HS-5 (cell line): ENCODE results near the gene PRKAA2.
A peak's percentile ranks its signal among the peaks of the same experiment; 100 is the strongest.

Experiments
- DNase-seq: peaks from one replicate; pipeline ENCODE4 v3.0.0-alpha.2; 2012; ENCODE audit warnings: low read depth

The PRKAA2 gene

DNA sequence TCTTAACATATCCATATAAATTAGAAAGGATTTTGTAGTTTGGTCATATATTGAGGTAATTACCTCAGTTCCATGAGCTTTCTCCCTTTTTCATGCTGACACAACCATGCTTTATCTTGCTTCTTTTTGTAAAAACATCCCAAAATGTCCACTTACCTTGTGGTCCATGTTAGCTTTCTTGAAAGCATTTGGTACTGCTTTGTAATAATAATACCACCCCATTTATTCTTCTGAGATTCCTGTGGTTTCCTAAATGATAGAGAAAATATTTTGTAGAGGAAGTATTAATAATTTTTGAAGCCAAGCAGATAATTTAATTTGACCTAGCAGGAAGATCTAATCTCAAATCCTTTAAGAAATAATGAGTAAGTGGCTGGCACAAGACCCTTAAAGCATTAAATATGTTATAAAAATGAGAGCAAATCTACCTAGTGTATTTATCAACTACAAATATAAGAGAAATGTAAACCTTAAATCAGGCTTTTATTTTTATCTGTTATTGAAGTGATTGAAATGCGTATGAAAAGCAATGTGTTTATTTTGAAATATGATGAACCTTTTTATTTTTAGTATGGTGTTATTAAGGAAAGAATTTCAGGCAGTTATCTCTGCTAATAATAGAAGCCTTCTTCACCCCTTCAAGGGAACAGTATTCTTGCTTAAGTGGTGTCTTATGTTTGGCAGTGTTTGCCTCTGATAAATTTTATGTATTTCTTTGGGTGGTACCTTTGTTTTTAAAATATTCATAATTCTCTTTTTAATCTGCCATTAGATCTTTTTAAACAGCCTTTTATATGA lies 9.2 kb downstream of the PRKAA2 start:
- DNase-seq = no peak

DNA sequence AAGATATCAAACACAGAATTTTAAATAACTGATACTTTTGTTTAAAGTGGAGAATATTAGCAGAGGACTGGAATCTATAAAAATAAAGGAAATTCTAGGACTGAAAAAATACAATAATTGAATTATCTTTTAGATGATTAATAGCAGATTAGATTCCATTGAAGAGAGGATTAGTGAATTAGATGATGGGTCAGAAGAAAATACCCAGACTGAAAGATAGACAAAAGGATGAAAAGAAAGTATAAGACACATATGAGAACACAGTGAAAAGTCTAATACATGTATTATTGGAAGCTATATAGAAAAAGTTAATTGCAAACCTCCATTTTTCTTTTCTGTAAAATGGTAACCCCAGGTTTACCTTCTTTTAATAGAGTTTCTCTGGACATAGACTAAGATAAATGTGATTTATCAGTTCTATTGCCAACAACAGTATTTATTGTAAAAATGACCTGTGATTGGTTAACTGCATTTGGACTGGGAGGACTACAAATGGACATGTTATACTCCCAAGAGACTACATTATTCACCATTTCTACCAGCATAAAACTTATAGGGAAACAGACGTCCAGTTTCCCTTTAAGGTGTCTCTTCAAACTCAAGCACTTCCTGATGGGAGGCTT lies 11.0 kb downstream of the PRKAA2 start:
- no peak for DNase-seq

DNA sequence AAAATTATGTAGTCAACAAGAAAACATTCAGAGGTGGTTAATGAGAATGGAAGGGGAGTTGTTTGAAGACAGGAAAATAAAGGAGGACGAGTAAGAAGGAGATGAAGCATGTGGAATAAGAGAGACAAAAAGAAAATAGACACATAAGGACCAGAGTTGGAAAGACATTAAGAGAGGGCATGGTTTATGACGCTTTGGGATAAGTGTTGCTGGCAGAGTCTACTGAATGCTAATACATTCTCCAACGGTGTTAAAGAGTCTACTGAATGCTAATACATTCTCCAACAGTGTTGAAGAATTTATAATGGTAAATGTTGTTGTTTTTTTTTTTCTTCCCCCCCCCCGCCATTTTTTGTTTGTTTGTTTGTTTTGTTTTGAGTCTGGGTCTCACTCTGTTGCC lies 13.1 kb downstream of the PRKAA2 start:
- no peak for DNase-seq

DNA sequence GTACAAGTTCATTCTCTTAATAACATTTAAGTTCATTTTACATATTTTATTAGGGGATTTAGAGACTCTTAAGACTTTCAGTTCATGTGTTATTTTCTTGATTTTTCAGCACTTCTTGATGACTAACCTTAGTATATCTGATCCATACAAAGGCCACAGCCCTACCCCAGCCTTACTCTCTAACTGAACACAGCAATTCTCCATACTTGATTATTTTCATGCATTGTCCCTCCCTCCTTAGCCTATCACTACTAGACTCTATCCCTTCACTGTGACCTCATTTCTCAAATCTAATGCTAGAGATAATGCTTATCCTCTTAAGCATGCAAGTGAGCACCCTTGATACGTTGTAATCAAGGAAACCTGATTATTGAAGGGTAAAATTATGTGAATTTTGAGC lies 15.2 kb downstream of the PRKAA2 start:
- no peak for DNase-seq

DNA sequence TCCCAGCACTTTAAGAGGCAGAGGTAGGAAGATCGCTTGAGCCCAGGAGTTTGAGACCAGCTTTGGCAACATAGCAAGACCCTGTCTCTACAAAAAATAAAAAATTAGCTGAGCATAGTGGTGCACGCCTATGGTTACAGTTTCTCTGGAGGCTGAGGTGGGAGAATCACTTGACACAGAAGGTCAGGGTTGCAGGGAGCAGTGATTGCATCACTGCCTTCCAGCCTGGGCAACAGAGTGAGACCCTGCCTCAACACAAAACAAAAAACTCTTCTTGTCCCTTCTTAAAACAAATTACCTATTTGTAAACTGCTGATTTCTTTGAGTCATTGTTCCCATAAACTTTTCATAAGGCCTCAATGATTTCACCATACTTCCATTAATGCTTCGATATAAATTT lies 18.7 kb downstream of the PRKAA2 start:
- no peak for DNase-seq

DNA sequence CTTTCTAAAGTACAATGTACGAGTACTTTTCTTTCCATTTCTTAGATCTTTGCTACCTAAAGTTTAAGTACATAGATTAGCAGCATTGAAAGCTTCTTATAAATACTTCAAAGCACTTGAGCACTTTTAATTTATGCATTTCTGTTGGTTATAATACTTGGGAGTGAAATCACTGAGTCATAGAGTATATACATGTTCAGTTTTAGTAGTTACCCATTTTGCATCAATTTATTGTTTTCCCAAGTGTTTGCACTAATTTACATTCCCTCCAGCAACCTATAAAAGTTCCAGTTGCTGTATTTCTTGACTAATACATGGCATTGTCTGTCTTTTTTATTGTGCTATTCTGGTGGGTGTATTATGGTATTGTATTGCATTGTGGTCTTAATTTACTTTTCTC lies 20.3 kb downstream of the PRKAA2 start:
- DNase-seq = no peak

DNA sequence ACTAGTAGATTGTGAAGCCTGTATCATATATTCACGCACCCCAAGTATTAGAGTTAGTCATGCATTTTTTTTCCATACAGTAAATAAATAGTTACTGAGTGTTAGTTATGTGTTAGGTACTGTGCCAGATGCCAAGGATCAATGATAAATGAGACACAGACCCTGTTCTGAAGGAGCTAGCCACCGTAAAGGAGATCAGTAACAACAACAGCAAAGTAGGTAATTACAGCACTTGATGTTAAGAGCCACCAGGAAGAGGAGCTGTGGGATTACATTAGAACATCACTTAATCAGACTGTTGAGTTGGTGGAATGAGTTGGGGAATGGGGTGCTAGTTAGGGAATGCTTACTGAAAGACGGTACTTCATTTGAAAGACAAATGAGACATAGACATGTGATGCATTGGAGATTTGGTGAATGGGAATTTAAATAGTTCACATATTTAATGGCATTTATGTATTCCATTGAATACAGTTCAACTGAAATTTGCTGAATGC lies 21.0 kb downstream of the PRKAA2 start:
- DNase-seq = no peak

DNA sequence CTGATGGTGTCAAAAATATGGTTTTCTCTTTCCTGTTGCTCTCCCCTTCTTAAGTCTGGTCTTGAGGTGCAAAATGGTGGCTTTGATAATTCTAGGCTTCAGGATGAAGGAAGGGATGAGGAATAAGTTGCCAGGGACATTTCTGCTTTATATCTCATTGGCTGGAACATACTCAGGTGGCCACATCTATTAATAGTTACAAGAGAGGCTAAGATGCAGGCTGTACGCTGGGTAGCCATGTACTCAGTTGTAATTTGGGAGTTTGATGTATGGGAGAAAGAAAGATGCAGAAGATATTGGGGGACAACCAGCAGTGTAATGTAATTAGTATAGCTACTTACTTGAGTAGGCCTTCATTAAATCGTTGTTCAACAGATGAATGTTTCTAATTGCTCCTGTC lies 25.2 kb downstream of the PRKAA2 start:
- DNase-seq = no peak

DNA sequence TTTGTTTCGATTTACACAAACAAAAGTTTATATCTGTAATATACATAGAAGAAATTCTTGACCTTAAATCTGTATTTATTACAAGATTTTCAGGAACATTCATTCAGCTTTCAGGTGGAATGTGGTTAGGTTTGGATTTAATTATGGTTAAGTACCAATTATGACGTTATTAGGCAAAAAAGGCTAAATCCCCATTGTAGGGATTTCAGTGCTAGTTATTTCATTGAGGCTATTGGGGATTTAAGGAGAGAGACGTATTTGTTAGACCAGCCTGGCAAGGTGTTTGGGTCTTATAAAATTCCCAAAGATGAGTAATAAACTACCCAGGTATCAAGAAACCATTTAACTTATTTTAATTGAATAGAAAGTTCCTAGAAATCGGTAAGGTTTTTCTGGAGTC lies 26.0 kb downstream of the PRKAA2 start:
- no peak for DNase-seq

DNA sequence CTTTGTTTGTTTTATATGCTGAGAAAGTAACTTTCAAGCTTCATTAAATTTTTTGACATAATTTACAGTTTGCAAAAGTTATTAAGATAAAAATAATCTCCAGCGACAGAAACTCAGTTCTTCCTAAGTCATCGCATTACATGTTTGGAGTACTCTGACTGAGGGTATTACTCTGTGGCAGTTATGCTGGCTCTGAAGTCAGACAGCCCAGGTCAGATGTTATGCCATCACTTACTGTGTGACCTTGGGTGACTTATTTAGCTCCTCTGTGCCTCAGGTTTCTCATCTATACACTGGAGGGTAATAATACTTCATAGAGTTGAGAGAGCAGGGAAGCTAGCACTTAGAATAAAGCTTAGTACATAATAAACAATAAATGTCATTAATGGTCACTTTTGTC lies 26.4 kb downstream of the PRKAA2 start:
- DNase-seq = no peak

DNA sequence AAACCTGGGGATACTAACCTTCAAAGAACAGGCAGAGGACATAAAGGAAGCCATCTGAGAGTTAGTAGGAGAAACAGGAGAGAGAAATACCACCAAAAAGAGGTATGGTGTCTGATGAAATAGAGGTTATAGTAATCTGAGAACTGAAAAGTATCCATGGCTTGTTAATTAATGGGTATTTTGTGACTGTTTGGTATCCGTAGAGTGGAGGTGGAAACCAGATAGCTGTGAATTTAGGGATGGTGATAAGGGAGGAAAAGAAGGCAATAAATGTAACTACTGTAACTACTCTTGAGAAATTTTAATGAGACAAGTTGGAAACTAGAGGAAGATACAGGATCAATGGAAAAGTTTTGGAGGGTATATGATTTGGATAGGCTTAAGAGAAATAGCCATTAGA lies 27.5 kb downstream of the PRKAA2 start:
- DNase-seq = no peak

DNA sequence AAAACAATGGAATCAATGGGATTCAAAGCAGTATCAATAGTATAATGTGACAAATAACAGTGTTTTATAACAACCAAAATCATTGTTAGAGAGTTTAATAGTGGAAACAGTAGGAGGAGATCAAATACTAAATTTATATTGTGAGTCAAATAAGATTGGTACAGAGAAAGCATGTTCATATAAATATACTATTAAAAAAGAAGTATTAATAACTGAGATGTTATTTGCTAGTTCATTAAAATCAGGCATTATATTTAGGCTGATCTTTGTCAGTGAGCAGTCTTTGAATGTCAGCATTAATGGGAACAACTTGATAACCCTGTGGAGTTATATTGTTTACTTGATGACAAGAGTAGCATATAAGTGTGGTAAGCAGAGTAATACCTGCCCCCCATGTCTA lies 30.6 kb downstream of the PRKAA2 start:
- no peak for DNase-seq

DNA sequence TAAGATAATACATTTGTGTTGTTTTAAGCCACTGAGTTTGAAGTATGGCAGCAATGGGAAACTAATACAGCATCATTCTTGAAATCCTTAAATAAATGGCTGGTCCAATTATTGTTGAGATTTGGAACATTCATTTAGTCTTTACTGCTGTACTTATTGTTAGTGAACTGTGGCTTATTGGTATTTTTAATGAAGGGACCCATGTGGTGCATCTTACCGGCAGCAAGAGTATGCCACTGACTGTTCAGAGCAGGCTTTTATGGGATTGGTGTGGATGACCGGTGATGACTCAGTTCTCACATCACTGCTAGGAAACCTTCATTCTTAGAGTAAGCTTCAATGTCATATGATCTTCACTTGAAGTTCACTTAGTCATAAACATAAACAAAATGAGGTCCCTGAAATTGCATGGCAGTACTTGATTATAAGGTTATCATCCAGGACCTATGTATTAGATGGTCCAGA lies 31.5 kb downstream of the PRKAA2 start:
- DNase-seq = peak; percentile 71

DNA sequence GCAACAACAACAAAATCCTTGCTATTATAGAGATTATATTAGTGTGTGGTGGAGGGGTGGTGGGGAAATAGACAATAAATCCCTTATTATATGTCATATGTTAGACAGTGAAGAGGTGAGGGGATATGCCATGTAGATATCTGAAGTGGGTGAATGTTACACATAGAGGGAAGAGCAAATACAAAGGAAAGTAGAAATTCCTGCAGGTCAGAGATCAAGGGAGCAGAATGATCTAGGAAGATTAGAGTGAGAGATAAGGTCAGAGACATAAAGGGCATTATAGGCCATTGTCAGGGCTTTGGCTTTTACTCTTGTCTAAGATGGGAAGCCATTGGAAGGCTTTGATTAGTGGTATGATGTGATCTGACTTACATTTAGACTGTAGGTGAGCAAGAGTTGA lies 38.5 kb downstream of the PRKAA2 start:
- DNase-seq = no peak

DNA sequence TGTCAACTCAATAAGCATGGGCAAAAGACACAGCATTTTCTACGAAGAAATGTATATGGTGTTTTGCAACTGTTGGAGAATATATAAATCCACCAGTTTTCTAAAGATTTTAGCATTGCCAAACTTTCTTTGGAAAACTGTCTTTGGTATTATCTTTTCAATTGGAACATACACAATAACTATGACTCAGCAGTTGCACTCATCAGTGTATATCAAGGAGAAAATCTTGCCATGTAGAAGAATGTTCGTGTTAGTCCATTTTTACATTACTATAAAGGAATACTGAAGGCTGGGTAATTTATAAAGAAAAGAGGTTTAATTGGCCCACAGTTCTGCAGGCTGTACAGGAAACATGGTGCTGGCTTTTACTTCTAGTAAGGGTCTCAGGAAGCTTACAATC lies 41.1 kb downstream of the PRKAA2 start:
- DNase-seq = no peak

DNA sequence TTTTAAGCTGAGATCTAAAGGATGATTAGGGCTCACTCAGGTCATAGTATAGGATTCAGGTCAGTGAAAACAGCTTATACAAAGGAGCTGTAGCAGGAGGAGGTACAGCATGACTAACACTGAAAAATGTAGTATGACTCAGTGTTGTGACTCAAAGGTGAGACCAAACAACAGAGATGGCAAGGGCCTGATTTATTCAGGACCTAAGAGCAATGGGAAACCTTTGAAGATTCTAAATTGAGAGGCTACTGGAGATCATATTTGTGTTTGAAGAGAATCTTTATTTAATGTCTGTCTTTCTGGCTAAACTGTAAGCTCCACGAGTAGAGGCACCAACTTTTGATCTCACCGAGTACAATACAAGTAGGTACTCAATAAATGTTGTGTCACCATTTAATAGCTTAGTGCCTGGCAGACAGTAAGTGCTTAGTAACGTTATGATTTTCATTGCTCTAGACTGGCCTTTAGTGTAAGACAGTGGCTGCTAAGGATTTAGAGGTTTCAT lies 43.5 kb downstream of the PRKAA2 start:
- peak; percentile 70 for DNase-seq

DNA sequence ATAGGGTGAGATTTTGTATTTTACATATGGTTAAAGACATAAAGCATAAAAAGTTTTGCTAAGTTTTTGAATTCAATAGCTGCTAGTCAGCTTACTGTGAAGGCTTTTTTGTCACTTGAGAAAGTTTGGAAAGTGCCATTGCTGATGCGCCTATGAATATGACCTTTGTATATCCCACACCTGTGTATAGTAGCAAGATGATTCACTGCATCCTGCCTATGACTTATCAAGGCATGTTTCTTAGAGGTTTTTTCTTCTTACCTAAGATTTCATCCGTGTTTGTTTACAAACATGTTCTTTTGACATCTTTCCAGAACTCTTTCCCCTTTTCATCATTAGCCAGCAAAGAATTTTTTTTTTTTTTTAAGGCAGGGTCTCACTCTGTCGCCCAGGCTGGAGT lies 51.5 kb downstream of the PRKAA2 start:
- DNase-seq = no peak

DNA sequence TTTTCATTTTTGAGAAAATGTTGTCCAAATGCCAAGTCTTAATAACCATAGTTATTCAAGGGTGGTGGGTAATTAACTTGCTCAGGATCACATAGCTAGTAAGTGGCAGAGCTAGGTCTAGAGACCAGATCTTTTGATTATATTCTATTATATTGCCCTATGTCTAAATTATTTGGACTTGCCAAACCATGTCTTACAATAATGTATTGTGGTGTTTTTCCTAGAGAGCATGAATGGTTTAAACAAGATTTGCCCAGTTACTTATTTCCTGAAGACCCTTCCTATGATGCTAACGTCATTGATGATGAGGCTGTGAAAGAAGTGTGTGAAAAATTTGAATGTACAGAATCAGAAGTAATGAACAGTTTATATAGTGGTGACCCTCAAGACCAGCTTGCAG lies 58.6 kb downstream of the PRKAA2 start:
- DNase-seq = no peak

DNA sequence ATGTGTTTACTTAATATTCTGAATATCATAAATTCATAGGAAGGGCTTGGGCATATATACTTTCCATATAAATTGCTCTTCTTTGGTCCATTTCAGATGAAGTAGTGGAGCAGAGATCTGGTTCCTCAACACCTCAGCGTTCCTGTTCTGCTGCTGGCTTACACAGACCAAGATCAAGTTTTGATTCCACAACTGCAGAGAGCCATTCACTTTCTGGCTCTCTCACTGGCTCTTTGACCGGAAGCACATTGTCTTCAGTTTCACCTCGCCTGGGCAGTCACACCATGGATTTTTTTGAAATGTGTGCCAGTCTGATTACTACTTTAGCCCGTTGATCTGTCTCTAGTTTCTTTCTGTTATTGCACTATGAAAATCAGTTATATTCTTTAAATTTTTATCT lies 62.3 kb downstream of the PRKAA2 start:
- no peak for DNase-seq

DNA sequence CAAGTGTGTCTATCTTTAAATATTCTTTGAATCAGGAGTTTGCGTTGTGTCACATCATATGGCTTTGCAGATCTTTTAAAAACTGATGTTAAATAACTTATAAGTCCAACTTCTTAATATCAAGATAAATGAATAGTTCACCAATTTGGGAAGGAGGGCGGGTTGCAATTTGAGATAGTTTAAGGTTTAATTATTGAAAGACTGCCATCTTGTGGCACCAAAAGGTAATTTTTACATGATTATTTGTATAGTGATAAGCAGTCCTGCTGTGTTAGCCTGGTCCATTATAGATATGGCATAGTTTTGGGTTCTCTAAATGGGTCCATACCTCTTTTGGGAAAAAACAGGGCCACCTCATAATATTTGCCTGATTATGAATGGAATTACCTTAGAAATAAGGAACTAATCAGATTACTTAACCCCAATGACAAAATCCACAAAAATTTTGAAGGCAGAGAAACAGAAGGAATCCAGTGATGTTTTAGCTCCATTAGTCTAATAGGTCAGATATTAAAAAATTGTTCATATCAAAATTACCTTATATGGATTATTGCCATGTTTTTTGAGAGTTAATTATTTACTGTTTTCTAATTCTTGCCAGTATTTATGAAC lies 64.3 kb downstream of the PRKAA2 start:
- no peak for DNase-seq

DNA sequence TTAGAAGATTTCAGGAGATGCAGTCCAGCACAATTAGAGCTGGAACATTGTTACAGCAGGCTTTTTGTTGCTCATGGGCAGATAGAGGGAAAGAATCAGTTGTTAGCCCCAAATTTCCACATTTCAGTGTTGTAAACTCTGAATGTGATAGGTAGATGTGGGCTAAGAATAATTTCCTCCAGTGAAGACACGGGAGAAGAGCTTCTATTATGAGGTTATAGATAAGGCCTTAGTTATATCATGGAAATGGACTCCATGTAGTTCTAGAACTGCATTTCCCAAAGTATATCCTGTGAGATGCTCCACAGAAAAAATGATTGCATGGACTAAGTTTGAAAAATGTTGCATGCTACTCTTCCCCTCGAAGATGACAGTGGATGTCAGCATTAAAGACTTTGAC lies 64.9 kb downstream of the PRKAA2 start:
- no peak for DNase-seq

DNA sequence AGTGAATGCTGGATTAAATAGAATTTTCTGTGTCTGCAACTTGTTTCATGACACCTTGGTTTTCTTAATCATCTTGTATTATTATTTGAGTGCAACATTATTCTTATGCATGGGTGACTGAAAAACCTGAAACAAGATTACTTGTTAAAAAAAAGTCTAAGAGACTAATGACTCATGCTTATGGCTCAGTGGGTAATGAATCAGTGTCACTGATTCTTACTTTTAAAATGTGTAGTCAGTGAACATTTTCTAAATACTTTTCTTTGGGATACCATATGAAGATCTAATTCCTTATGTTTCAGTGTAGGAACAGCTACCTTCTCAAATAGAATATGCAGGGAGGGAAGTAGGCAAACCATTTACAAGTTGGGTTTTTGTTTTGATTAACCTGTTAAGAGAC lies 65.5 kb downstream of the PRKAA2 start:
- peak; percentile 65 for DNase-seq

DNA sequence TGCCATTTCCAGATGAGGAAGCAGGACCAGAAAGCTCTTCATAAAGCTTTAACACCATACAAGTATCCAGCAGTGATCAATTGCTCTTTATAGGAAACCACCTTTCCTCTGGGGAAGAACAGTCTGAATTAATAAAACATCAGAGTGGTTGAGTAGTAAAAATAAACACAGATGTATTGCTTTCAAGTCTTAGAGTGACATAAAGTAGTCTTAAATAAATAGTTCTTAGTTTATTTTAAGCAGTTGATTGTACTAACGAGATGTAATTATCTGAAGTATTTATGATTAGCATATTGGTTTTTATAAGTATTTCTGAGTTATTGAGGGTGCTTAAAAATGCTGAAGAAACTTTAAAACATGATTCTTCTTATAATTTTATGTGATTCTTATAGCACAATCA lies 67.0 kb downstream of the PRKAA2 start:
- DNase-seq = no peak
